Activated CD4-positive, alpha-beta T cell treated with anti-CD3 and anti-CD28 coated beads, Interleukin-2, amount 10 ng/mL, durations not matched to agents 7 days and 5 days (primary cell): ENCODE measurements around the gene IKZF1. TPM values are rescaled to one million over a fixed set of nuclear protein-coding genes. Genes with fewer than 3 reads are reported as not detected.

Experiments
- total RNA-seq, 2 experiments: library from RNA; stranded (reverse); gene quantifications; one replicate each; pipeline ENCODE4 v1.2.3, GENCODE V29; 2021

The IKZF1 gene
- total RNA-seq, 2 experiments from 2014 or later, result 379 to 406 TPM

Other genes with a start within 250 kb of the IKZF1 start
- gene ZPBP, start 211.5 kb upstream of the IKZF1 start, total RNA-seq, result not detected
- gene FIGNL1, start 145.6 kb downstream of the IKZF1 start, total RNA-seq, result 10 to 100 TPM; 34.8 to 37.4 TPM